CD14-positive monocyte (primary cell): ENCODE results near the gene HDHD5. TPM values are rescaled to one million over a fixed set of nuclear protein-coding genes. Genes with fewer than 3 reads are reported as not detected.

ENCODE experiments used
- DNase-seq, 3 donors: peaks; one replicate each; pipeline ENCODE4 v3.0.0-alpha.2; 2011 to 2022
- H2AFZ ChIP-seq: 2 replicates; pipeline ENCODE4 v1.6.0; 2012; ENCODE audit warnings: mild to moderate bottlenecking, low read depth, low read length, inconsistent platforms; ENCODE audit not compliant: insufficient read depth, poor library complexity, severe bottlenecking
- H3K27ac ChIP-seq, 2 donors: 1 replicate in 1 of 2; 2 replicates in 1 of 2; pipeline ENCODE4 v1.5.1; 2012 to 2013; ENCODE audit warnings: low read length in 2 of 2, control low read depth in 1 of 2, inconsistent platforms in 1 of 2, low read depth in 1 of 2, mild to moderate bottlenecking in 1 of 2
- H3K27me3 ChIP-seq, 2 donors: one replicate each; pipeline versions ENCODE4 v1.6.0 to v1.6.1; 2011 to 2013; ENCODE audit warnings: low read length in 2 of 2; ENCODE audit not compliant: control insufficient read depth in 2 of 2, insufficient read depth in 2 of 2
- H3K36me3 ChIP-seq, 2 donors: replicated peaks in 1 of 2; 1 replicate in 1 of 2; 2 replicates in 1 of 2; pipeline versions ENCODE4 v1.5.1 to v1.6.1; 2012 to 2013; ENCODE audit warnings: low read length in 2 of 2, control low read depth in 1 of 2, inconsistent platforms in 1 of 2, mild to moderate bottlenecking in 1 of 2; ENCODE audit not compliant: insufficient read depth in 2 of 2, control insufficient read depth in 1 of 2
- H3K4me1 ChIP-seq, 2 donors: 1 replicate in 1 of 2; 2 replicates in 1 of 2; pipeline versions ENCODE4 v1.5.1 to v1.6.1; 2012 to 2013; ENCODE audit warnings: low read length in 2 of 2, control low read depth in 1 of 2, inconsistent platforms in 1 of 2, mild to moderate bottlenecking in 1 of 2, moderate library complexity in 1 of 2; ENCODE audit not compliant: insufficient read depth in 2 of 2, control insufficient read depth in 1 of 2
- H3K4me2 ChIP-seq: replicated peaks from 2 replicates; pipeline ENCODE3; 2012; ENCODE audit warnings: low read length, moderate library complexity, mild to moderate bottlenecking; ENCODE audit not compliant: poor library complexity, severe bottlenecking; ENCODE audit errors: extremely low read depth
- H3K4me3 ChIP-seq, 3 experiments: fragments of 200-600 bp in 1 of 3; sonication (generic) in 1 of 3; replicated peaks in 1 of 3; 1 replicate in 2 of 3; 2 replicates in 1 of 3; pipeline ENCODE4 v1.5.1; 2011 to 2013; ENCODE audit warnings: low read length in 3 of 3, mild to moderate bottlenecking in 3 of 3, control low read depth in 2 of 3, low read depth in 2 of 3, inconsistent platforms in 1 of 3, moderate library complexity in 1 of 3
- H3K79me2 ChIP-seq: 2 replicates; pipeline ENCODE4 v1.6.0; 2012; ENCODE audit warnings: mild to moderate bottlenecking, control low read depth, inconsistent platforms, low read length, moderate library complexity; ENCODE audit not compliant: insufficient read depth
- H3K9ac ChIP-seq: 2 replicates; pipeline ENCODE4 v1.6.0; 2017; ENCODE audit warnings: low read length, mild to moderate bottlenecking; ENCODE audit not compliant: insufficient read depth, poor library complexity, severe bottlenecking
- H3K9me3 ChIP-seq, 2 donors: replicated peaks in 1 of 2; 1 replicate in 1 of 2; 2 replicates in 1 of 2; pipeline versions ENCODE4 v1.5.1 to v1.6.1; 2012 to 2013; ENCODE audit warnings: low read length in 2 of 2, control low read depth in 1 of 2; ENCODE audit not compliant: control insufficient read depth in 1 of 2, insufficient read depth in 1 of 2
- H4K20me1 ChIP-seq: 2 replicates; pipeline ENCODE4 v1.6.0; 2012; ENCODE audit warnings: mild to moderate bottlenecking, low read length, control low read depth, moderate library complexity; ENCODE audit not compliant: insufficient read depth
- H3K27ac Mint-ChIP-seq, 7 donors: one replicate each; pipeline ENCODE4 v1.8.0; 2020; ENCODE audit warnings: mild to moderate bottlenecking in 7 of 7, mixed read lengths in 7 of 7, moderate library complexity in 6 of 7, inconsistent platforms in 2 of 7
- H3K27me3 Mint-ChIP-seq, 3 donors: one replicate each; pipeline ENCODE4 v1.8.0; 2021 to 2022; ENCODE audit warnings: low read depth in 3 of 3, mild to moderate bottlenecking in 3 of 3, mixed read lengths in 3 of 3, moderate library complexity in 3 of 3, inconsistent platforms in 1 of 3
- H3K36me3 Mint-ChIP-seq, 2 donors: one replicate each; pipeline ENCODE4 v1.8.0; 2020; ENCODE audit warnings: mixed read lengths in 2 of 2, inconsistent platforms in 1 of 2, mild to moderate bottlenecking in 1 of 2
- H3K4me1 Mint-ChIP-seq: one replicate; pipeline ENCODE4 v1.8.0; 2020; ENCODE audit warnings: mild to moderate bottlenecking, mixed read lengths
- H3K4me3 Mint-ChIP-seq, 2 donors: one replicate each; pipeline ENCODE4 v1.8.0; 2020; ENCODE audit warnings: mild to moderate bottlenecking in 2 of 2, mixed read lengths in 2 of 2, moderate library complexity in 1 of 2
- H3K9me3 Mint-ChIP-seq, 7 donors: one replicate each; pipeline ENCODE4 v1.8.0; 2020 to 2022; ENCODE audit warnings: mixed read lengths in 7 of 7, mild to moderate bottlenecking in 6 of 7, moderate library complexity in 6 of 7, inconsistent platforms in 2 of 7
- CTCF ChIP-seq: fragments of 200-600 bp; IDR thresholded peaks from one replicate; pipeline ENCODE4 v1.8.0; 2022; ENCODE audit warnings: antibody characterized with exemption, mild to moderate bottlenecking
- WGBS: methylation state at CpG from one replicate; pipeline ENCODE4 v1.1.5; 2013; ENCODE audit warnings: missing lambda C conversion rate; ENCODE audit not compliant: insufficient coverage; 5-methylcytosine and 5-hydroxymethylcytosine counted together
- intact Hi-C, 2 donors: fragments of 100-400 bp; cut with micrococcal nuclease; formaldehyde crosslinking; loops; one replicate each; pipeline versions ENCODE4 v1.15.0 to v1.15.1; 2023
- polyA plus RNA-seq, 3 donors: library from polyadenylated mRNA; depleted of rRNA in 1 of 3; unstranded in 2 of 3; stranded (reverse) in 1 of 3; fragments of 300-500 nt in 2 of 3; fragments of >200 nt in 1 of 3; fragmentation: Illumina TruSeq in 2 of 3; gene quantifications; 1 replicate in 2 of 3; 2 replicates in 1 of 3; pipeline ENCODE4 v1.2.3, GENCODE V29; 2012 to 2021

The HDHD5 gene
- polyA plus RNA-seq, 3 donors: 75.9 to 119 (median 79.9) TPM

- peaks cover 0 to 1% (median 0%) of the 10 kb centered on the region in 7 donors for H3K9me3 Mint-ChIP-seq
- TF ChIP-seq CTCF: no peak
- peaks cover 75 to 94% of the 10 kb centered on the region in 2 donors for H3K36me3 Mint-ChIP-seq
- no peak overlapping the region for H3K4me3 Mint-ChIP-seq
- Histone ChIP-seq H3K36me3 (peaks cover 74 to 99% of the 10 kb centered on the region in 2 donors), H2AFZ (no peak overlapping the region), H3K79me2 (peaks cover 17% of the 10 kb centered on the region), H3K4me2 (no peak overlapping the region), H3K27me3 (no peaks in the 10 kb centered on the region), H3K27ac (peak overlapping the region in 1 of 2 donors; percentile 36), H3K4me3 (no peak overlapping the region), H4K20me1 (peaks cover 100% of the 10 kb centered on the region), H3K9me3 (no peaks in the 10 kb centered on the region), H3K4me1 (no peaks in the 10 kb centered on the region), H3K9ac (no peak overlapping the region)
- intact Hi-C loops: no loop called here
- H3K27me3 Mint-ChIP-seq: no peaks in the 10 kb centered on the region
- no peak for DNase-seq
- 94% methylated on average over 29 of the region's 29 CpGs for WGBS
- peaks cover 2% of the 10 kb centered on the region for H3K4me1 Mint-ChIP-seq
- peak overlapping the region in 2 of 7 donors; percentile 34 to 60 for H3K27ac Mint-ChIP-seq
Observed at GRCh38 chr22:17198170-17199002, 39.3 kb upstream of the HDHD5 start.

- Histone ChIP-seq H4K20me1 (peaks cover 99% of the 10 kb centered on the region), H3K79me2 (peaks cover 8% of the 10 kb centered on the region), H3K4me3 (no peak overlapping the region), H3K9ac (no peak overlapping the region), H2AFZ (no peak overlapping the region), H3K4me1 (no peaks in the 10 kb centered on the region), H3K4me2 (no peak overlapping the region), H3K36me3 (peaks cover 74 to 98% of the 10 kb centered on the region in 2 donors), H3K9me3 (no peaks in the 10 kb centered on the region), H3K27me3 (no peaks in the 10 kb centered on the region), H3K27ac (peak overlapping the region in 1 of 2 donors; percentile 51)
- no peaks in the 10 kb centered on the region for H3K27me3 Mint-ChIP-seq
- no peaks in the 10 kb centered on the region for H3K9me3 Mint-ChIP-seq
- H3K27ac Mint-ChIP-seq: peak overlapping the region; percentile 43 to 83 (median 79)
- no peaks in the 10 kb centered on the region for H3K4me1 Mint-ChIP-seq
- 88% methylated on average over 6 of the region's 7 CpGs for WGBS
- H3K4me3 Mint-ChIP-seq: no peak overlapping the region
- intact Hi-C loops: no loop called here
- TF ChIP-seq CTCF: no peak
- H3K36me3 Mint-ChIP-seq: peaks cover 73 to 93% of the 10 kb centered on the region in 2 donors
- DNase-seq: no peak
Observed at GRCh38 chr22:17194213-17194612, 35.1 kb upstream of the HDHD5 start.
